ENCODE data around the gene RSPO3.
"Not testable (repeated sequence)": the region's sequence is repeated elsewhere in the genome, so short reads cannot be mapped to it uniquely, and the experiment has no call there.

Gene RSPO3

GRCh38 chr6:127207591-127208120 lies 89.2 kb downstream of the RSPO3 start:
- no peak for DNase-seq

GRCh38 chr6:127210725-127211124 lies 92.3 kb downstream of the RSPO3 start:
- no peak for DNase-seq

- DNase-seq = no peak
Measured at GRCh38 chr6:127212376-127212775, 93.9 kb downstream of the RSPO3 start.

- not testable (repeated sequence) for DNase-seq
Measured at GRCh38 chr6:127214032-127214431, 95.6 kb downstream of the RSPO3 start.

- not testable (repeated sequence) for DNase-seq
Measured at GRCh38 chr6:127214531-127214930, 96.1 kb downstream of the RSPO3 start.

- DNase-seq = no peak
Measured at GRCh38 chr6:127215931-127216330, 97.5 kb downstream of the RSPO3 start.

- DNase-seq = no peak
Measured at GRCh38 chr6:127216810-127217789, 98.6 kb downstream of the RSPO3 start.

- no peak for DNase-seq
Measured at GRCh38 chr6:127219869-127220268, 101.4 kb downstream of the RSPO3 start.

GRCh38 chr6:127221201-127221600 lies 102.7 kb downstream of the RSPO3 start:
- DNase-seq = no peak

GRCh38 chr6:127222418-127222817 lies 103.9 kb downstream of the RSPO3 start:
- DNase-seq = no peak

GRCh38 chr6:127225497-127225896 lies 107.0 kb downstream of the RSPO3 start:
- no peak for DNase-seq

GRCh38 chr6:127233819-127234218 lies 115.3 kb downstream of the RSPO3 start:
- DNase-seq = not testable (repeated sequence)

GRCh38 chr6:127243501-127243900 lies 125.0 kb downstream of the RSPO3 start:
- no peak for DNase-seq
